Endothelial cell of umbilical vein (primary cell): ENCODE measurements around the gene CDKN2B-AS1. TPM values are rescaled to one million over a fixed set of nuclear protein-coding genes. Genes with fewer than 3 reads are reported as not detected.

Experiments
- BruUV-seq: library from RNA; stranded (reverse); fragments of 400-500 nt; replicated peaks from 2 replicates; lab custom pipeline; 2021; lab: Mats Ljungman, UMichigan
- CTCF ChIA-PET: fragments of 300-600, 350-600 bp; sonication (Branson Sonifier 250); formaldehyde crosslinking; loops from one replicate; lab custom pipeline; 2021; ENCODE audit warnings: antibody characterized with exemption, inconsistent platforms; lab: Charles Lee
- POLR2A ChIA-PET: fragments of 300-600, 350-600 bp; sonication (Branson Sonifier 250); formaldehyde crosslinking; loops from one replicate; lab custom pipeline; 2021; ENCODE audit warnings: antibody characterized with exemption, inconsistent platforms; lab: Charles Lee
- DNase-seq: peaks from one replicate; pipeline ENCODE4 v3.0.0-alpha.2; 2011; ENCODE audit warnings: low read depth, low spot score
- FAIRE-seq: peaks from 2 replicates; lab custom pipeline; 2011; peaks lifted over from hg19 to GRCh38; lab: Jason Lieb, UNC
- H2AFZ ChIP-seq: 2 replicates; pipeline ENCODE4 v1.6.0; 2012; ENCODE audit warnings: low read depth, low read length, control low read depth, inconsistent platforms
- H3K27ac ChIP-seq: 2 replicates; pipeline ENCODE4 v1.5.1; 2011; ENCODE audit warnings: low read depth, mild to moderate bottlenecking, control low read depth, low read length, moderate library complexity; ENCODE audit not compliant: insufficient read depth
- H3K27me3 ChIP-seq, 2 experiments: 2 replicates each; pipeline versions ENCODE4 v1.6.0 to v1.6.1; 2011; ENCODE audit warnings: low read length in 2 of 2, mixed read lengths in 1 of 2; ENCODE audit not compliant: control insufficient read depth in 2 of 2, insufficient read depth in 2 of 2
- H3K36me3 ChIP-seq, 2 experiments: 2 replicates in 1 of 2; 3 replicates in 1 of 2; pipeline ENCODE4 v1.5.1; 2011; ENCODE audit warnings: low read length in 2 of 2, mild to moderate bottlenecking in 1 of 2, moderate library complexity in 1 of 2; ENCODE audit not compliant: control insufficient read depth in 2 of 2, insufficient read depth in 2 of 2; ENCODE audit errors: extremely low read depth in 1 of 2
- H3K4me1 ChIP-seq: 3 replicates; pipeline ENCODE4 v1.5.1; 2011; ENCODE audit warnings: mild to moderate bottlenecking, low read length; ENCODE audit not compliant: control insufficient read depth, insufficient read depth; ENCODE audit errors: extremely low read depth
- H3K4me2 ChIP-seq: 2 replicates; pipeline ENCODE4 v1.6.1; 2011; ENCODE audit warnings: low read length, control low read depth, mixed read lengths; ENCODE audit not compliant: insufficient read depth
- H3K4me3 ChIP-seq, 3 experiments: fragments of 200-600 bp in 1 of 3; sonication (generic), shearing (Covaris generic) in 1 of 3; replicated peaks in 1 of 3; 2 replicates each; pipeline ENCODE4 v1.5.1; 2011 to 2016; ENCODE audit warnings: control low read depth in 3 of 3, low read length in 3 of 3, mild to moderate bottlenecking in 2 of 3, inconsistent platforms in 1 of 3, low read depth in 1 of 3, moderate library complexity in 1 of 3; ENCODE audit not compliant: insufficient read depth in 1 of 3
- H3K79me2 ChIP-seq: 2 replicates; pipeline ENCODE4 v1.6.0; 2012; ENCODE audit warnings: low read length, inconsistent platforms; ENCODE audit not compliant: control insufficient read depth, insufficient read depth
- H3K9ac ChIP-seq: replicated peaks from 2 replicates; pipeline ENCODE3; 2011; ENCODE audit warnings: low read length, control low read depth; ENCODE audit not compliant: insufficient read depth; ENCODE audit errors: extremely low read depth
- H3K9me1 ChIP-seq: replicated peaks from 3 replicates; pipeline ENCODE4 v1.6.0; 2011; ENCODE audit warnings: mild to moderate bottlenecking, low read length; ENCODE audit not compliant: control insufficient read depth, insufficient read depth; ENCODE audit errors: extremely low read depth
- H3K9me3 ChIP-seq: replicated peaks from 2 replicates; pipeline ENCODE4 v1.5.1; 2012; ENCODE audit warnings: low read length, inconsistent platforms; ENCODE audit not compliant: control insufficient read depth, insufficient read depth
- H4K20me1 ChIP-seq: replicated peaks from 2 replicates; pipeline ENCODE3; 2011; ENCODE audit warnings: mild to moderate bottlenecking, low read length; ENCODE audit not compliant: control insufficient read depth, insufficient read depth; ENCODE audit errors: extremely low read depth
- EZH2 ChIP-seq: IDR thresholded peaks from 2 replicates; pipeline ENCODE4 v1.6.1; 2012; ENCODE audit warnings: borderline replicate concordance, low read depth, mild to moderate bottlenecking, moderate library complexity, low read length, inconsistent platforms; ENCODE audit not compliant: severe bottlenecking
- FOS ChIP-seq: IDR thresholded peaks from 2 replicates; pipeline ENCODE4 v1.6.1; 2011; ENCODE audit warnings: mild to moderate bottlenecking, low read length, moderate library complexity, borderline replicate concordance; ENCODE audit not compliant: insufficient read depth
- JUN ChIP-seq: IDR thresholded peaks from 2 replicates; pipeline ENCODE4 v1.6.1; 2011; ENCODE audit warnings: borderline replicate concordance, low read depth; ENCODE audit not compliant: insufficient read length, insufficient read depth
- MAX ChIP-seq: IDR thresholded peaks from 2 replicates; pipeline ENCODE4 v1.6.1; 2011; ENCODE audit not compliant: insufficient read depth, insufficient read length
- MYC ChIP-seq: IDR thresholded peaks from one replicate; pipeline ENCODE4 v1.6.1; 2011; ENCODE audit warnings: mild to moderate bottlenecking, low read depth, low read length
- POLR2A ChIP-seq: IDR thresholded peaks from 2 replicates; pipeline ENCODE4 v1.6.1; 2012; ENCODE audit warnings: low read depth, mild to moderate bottlenecking, control low read depth, low read length
- POLR2AphosphoS5 ChIP-seq: IDR thresholded peaks from 2 replicates; pipeline ENCODE4 v1.6.1; 2012; ENCODE audit warnings: low read depth, mild to moderate bottlenecking, control low read depth, low read length, moderate library complexity; ENCODE audit not compliant: insufficient read depth
- dilution Hi-C: fragments of 300-500 bp; cut with MboI; formaldehyde crosslinking; loops from one replicate; pipeline ENCODE4 v1.15.0; 2019; ENCODE audit warnings: low sequenced_read_pairs; ENCODE audit not compliant: extremely low pct_ligation_motif_present
- intact Hi-C: fragments of 100-400 bp; cut with micrococcal nuclease; formaldehyde crosslinking; loops from one replicate; pipeline ENCODE4 v1.10.0; 2022
- polyA plus RNA-seq, 4 experiments: library from polyadenylated mRNA; depleted of rRNA in 3 of 4; stranded (reverse) in 3 of 4; unstranded in 1 of 4; fragments of >200 nt; gene quantifications; 2 replicates each; pipeline versions ENCODE4 v1.2.1 to v1.2.3, GENCODE V29; 2011 to 2012; ENCODE audit warnings: missing spikeins in 1 of 4
- total RNA-seq: library from RNA; stranded (reverse); gene quantifications from 2 replicates; pipeline ENCODE4 v1.2.3, GENCODE V29; 2021
- TF ChIP-seq, protein P1 (sequence below), 2 donors: IDR thresholded peaks; 1 replicate in 1 of 2; 2 replicates in 1 of 2; pipeline ENCODE4 v1.5.1; 2011; ENCODE audit warnings: low read length in 2 of 2, mild to moderate bottlenecking in 2 of 2, moderate library complexity in 2 of 2, control low read depth in 1 of 2, inconsistent platforms in 1 of 2, low read depth in 1 of 2; ENCODE audit not compliant: insufficient read depth in 1 of 2; ENCODE audit errors: extremely low read depth in 1 of 2

Gene CDKN2B-AS1
- total and polyA plus RNA-seq, 2 donors (not counting 3 experiments of a cell fraction or from before 2014, with no cell fraction given): 0.44 to 1.9 TPM

DNA sequence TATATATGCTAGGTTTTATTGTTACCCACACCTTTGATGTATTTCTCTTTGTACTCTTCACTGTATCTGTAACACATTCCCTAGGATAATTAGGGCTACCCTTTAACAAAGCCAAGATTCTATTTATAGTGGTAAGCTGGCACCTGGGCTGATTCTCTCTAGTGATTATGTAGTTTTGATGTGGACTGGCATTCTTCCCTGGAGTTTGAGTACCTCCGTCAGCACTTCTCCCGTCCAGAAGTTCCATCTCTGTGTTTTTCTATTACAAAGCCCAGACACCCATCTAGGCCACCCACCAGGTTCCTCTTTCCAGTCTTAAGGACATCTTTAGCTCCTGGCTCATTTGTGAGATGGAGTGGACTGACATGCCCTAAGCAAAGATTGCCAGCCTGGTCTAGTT lies 70.4 kb downstream of the CDKN2B-AS1 start:
- intact Hi-C loops: no loop called here
- Histone ChIP-seq H3K4me3 (no peak overlapping the region), H3K36me3 (no peaks in the 10 kb centered on the region), H3K9ac (no peak overlapping the region), H4K20me1 (no peaks in the 10 kb centered on the region), H3K27me3 (no peaks in the 10 kb centered on the region), H3K4me1 (no peaks in the 10 kb centered on the region), H2AFZ (no peak overlapping the region), H3K9me1 (no peaks in the 10 kb centered on the region), H3K27ac (no peak overlapping the region), H3K79me2 (no peaks in the 10 kb centered on the region), H3K4me2 (no peak overlapping the region), H3K9me3 (no peaks in the 10 kb centered on the region)
- no peak for DNase-seq
- POLR2A ChIA-PET: no interaction called here
- FAIRE-seq: no peak
- dilution Hi-C loops: no loop called here
- no TSS peak for BruUV-seq
- no peak for TF ChIP-seq EZH2
- TF ChIP-seq MAX: no peak
- TF ChIP-seq JUN: no peak
- TF ChIP-seq POLR2AphosphoS5: no peak
- TF ChIP-seq, protein P1, sequence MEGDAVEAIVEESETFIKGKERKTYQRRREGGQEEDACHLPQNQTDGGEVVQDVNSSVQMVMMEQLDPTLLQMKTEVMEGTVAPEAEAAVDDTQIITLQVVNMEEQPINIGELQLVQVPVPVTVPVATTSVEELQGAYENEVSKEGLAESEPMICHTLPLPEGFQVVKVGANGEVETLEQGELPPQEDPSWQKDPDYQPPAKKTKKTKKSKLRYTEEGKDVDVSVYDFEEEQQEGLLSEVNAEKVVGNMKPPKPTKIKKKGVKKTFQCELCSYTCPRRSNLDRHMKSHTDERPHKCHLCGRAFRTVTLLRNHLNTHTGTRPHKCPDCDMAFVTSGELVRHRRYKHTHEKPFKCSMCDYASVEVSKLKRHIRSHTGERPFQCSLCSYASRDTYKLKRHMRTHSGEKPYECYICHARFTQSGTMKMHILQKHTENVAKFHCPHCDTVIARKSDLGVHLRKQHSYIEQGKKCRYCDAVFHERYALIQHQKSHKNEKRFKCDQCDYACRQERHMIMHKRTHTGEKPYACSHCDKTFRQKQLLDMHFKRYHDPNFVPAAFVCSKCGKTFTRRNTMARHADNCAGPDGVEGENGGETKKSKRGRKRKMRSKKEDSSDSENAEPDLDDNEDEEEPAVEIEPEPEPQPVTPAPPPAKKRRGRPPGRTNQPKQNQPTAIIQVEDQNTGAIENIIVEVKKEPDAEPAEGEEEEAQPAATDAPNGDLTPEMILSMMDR (IDR thresholded peaks at IDR 0.05; ENCODE audit: extremely low read depth in 1 of 2, insufficient read depth in 1 of 2, low read depth in 1 of 2, low read length in 2 of 2): no peak
- no peak for TF ChIP-seq FOS
- TF ChIP-seq POLR2A: no peak
- TF ChIP-seq MYC: no peak
- CTCF ChIA-PET: interaction anchor here (1.0 kb wide), 1 partner anchor 57 kb away, joined by 3 read pairs; no protein-coding TSS in a partner anchor
